Mesenteric fat pad (tissue), 1 donor: ENCODE data around the gene RHOG. TPM values are rescaled to one million over a fixed set of nuclear protein-coding genes. Genes with fewer than 3 reads are reported as not detected.
A peak's percentile ranks its signal among the peaks of the same experiment; 100 is the strongest.
"Not testable (repeated sequence)": the region's sequence is repeated elsewhere in the genome, so short reads cannot be mapped to it uniquely, and the experiment has no call there.

Experiments
- DNase-seq: peaks from one replicate; pipeline ENCODE4 v3.0.0-alpha.2; 2020; ENCODE audit warnings: low spot score
- long read RNA-seq: library from polyadenylated mRNA; unstranded; transcript quantifications from one replicate; pipeline ENCODE4 v2.0.0, GENCODE V29; 2020
- total RNA-seq: library from RNA; stranded (reverse); fragmentation: NEBNext Ultra II Directional; extraction: Animal tissue kit (Norgen Biotek cat#: 25700); gene quantifications from one replicate; pipeline ENCODE4 v1.2.1, GENCODE V29; 2021
- donor health status: DM: yes; HTN: yes; CAD: no.

Gene RHOG
- 83.3 TPM for total RNA-seq
- long read RNA-seq, transcript RHOG-201 (2 exons, 1,319 nt): major isoform, 232 of 279 reads
- long read RNA-seq, partial matches to known transcripts: 44 of 279 reads
- long read RNA-seq, other reads (novel, unspliced or antisense): 3 of 279 reads

- DNase-seq: peak; percentile 94
Measured at GRCh38 chr11:3840870-3841425, at the start of gene RHOG. RHOG (minus strand) TSS chr11:3840959; CDS start chr11:3828138, 12,821 bp downstream.

- DNase-seq: no peak
Measured at GRCh38 chr11:3890014-3890413, 49.3 kb upstream of the RHOG start.

DNA sequence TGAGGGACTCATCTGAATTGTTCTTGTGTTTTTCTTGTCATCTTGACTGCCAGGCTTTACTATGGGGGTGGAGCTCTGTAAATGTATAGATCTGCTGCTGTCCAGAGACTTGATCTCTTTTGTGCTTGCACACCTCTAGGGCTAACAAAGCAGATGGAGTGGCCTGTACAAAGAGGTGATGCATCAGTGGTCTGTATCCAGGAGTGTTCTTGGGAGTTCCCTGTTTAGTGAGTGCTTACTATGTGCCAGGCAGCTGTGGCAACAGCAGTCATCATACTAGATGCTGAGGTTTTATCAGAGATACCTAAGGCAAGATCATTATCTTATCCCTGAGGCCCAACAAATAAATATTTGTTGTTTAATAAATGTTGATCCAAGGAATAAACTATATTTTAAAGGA, 48.1 kb upstream of the RHOG start:
- DNase-seq: no peak

- DNase-seq: no peak
Measured at GRCh38 chr11:3886985-3887384, 46.2 kb upstream of the RHOG start.

GRCh38 chr11:3885855-3886254, 45.1 kb upstream of the RHOG start:
- no peak for DNase-seq

DNA sequence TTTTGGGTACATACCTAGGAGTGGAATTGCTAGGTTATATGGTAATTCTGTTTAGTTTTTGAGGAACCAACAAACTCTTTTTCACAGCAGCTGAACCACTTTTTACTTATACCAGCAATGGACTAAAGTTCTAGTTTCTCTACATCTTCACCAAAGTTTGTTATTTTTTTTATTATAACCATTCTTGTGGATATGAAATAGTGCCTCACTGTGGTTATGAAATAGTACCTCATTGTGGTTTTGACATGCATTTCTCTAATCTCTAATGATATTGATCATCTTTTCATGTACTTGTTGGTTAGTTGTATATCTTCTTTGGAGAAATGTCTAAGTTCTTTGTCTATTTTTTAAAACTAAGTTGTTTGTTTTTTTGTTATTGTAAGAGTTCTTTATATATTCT, 41.9 kb upstream of the RHOG start:
- no peak for DNase-seq

GRCh38 chr11:3880724-3881123, 40.0 kb upstream of the RHOG start:
- no peak for DNase-seq

GRCh38 chr11:3879967-3880542, 39.3 kb upstream of the RHOG start:
- no peak for DNase-seq

GRCh38 chr11:3879216-3879966, 38.6 kb upstream of the RHOG start:
- no peak for DNase-seq

DNA sequence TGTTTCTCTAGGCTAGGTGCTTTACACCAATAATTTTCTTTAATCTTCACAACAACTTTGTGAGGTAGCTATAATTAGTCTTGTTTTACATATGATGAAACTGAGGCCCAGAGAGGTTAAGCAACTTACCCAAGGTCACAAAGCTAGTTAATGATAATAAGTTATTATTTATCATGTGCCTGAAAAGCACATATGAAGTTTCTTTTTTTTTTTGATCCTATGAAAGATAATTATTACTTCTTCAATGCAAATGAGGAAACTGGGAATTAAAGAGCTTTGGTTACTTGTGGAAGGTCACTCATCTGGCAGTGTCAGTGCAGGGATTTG, 37.5 kb upstream of the RHOG start:
- no peak for DNase-seq

DNA sequence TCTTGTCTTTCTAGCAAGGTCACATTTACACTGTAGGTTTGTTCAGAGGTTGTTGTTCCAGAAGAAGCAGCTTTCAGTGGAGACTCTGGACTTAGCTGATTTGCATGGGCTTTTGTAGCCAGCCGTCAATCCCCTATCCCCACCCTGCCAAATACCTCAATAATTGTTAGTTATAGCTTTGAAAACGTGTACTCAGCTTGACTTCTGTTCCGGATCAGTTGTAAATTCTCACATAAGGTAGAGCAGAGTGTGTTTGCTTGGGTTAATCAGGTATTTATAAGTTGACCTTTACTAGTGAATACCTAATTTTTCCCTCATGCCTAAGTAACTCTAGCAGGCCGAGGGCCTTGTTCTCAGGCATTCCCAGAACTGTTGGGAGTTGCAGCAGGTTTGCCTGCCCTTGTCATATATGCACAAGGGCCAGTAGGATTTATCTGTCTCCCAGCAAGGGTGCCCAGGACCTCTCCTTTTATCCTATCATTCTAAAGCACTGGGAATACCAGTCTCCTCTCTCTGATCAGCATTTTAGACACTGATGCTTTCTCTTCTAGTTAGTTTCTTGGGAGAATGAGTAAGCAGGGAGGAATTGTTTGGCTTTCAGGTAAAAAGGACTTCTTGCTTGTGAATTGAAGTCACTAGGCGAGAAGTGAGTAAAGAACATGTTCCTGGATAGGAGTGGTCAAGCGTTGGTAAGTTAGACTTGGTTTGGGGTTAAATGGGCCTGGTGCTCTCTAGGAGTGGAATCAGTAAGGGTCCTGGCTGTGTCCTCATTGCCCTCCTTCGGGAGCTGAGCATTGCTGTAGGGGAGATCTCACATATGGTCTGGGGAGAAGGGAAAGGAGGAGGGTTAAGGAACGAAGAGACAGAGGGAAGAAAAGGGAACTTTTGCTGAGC, 36.9 kb upstream of the RHOG start:
- no peak for DNase-seq

DNA sequence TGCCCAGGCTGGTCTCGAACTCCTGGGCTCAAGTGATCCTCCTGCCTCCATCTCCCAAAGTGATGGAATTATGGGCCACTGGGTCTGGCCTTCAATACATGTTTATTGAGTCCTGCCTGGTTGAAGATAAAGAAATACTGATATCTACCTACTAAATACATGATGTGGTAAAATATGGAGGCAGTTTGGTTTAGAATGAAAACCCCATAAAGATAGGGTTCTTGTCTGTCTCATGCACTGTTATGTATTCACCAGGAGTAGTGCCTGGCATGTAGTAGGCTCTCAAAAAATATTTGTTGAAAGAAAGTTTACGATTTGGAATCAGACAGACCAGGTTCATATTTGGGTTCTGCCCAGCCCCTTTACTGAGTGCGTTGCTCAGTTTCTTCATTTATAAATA, 35.9 kb upstream of the RHOG start:
- no peak for DNase-seq

DNA sequence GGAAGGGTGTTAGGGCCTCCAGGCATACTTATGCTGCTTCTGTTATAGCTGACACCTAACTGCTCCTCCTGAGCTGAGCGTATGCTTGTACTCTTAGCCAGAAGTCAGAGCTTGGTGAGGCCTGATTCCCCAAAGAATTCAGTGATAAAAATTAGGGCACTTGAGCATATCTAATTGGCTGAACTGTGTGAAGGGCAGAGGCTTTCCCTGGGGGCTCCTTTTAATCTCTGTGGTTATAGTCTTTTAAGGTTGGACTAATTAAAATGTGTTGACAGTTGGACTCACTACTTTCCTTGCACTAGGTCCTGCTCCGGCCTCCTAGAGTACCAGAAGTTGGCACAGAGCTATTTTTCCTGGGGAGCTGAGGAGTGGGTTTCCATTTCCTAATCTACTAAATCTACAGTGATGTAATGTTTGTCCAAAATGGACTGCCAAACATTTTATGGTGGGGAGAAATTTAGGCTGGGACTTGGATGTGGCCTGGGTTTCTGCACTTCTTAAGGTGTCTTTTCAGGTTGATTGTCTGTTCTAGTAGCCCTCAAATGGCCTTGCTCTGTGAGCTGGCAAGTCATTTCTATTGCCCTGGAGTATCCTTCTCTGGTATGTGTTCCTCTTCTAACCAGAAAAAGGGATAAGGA, 33.1 kb upstream of the RHOG start:
- DNase-seq: no peak

DNA sequence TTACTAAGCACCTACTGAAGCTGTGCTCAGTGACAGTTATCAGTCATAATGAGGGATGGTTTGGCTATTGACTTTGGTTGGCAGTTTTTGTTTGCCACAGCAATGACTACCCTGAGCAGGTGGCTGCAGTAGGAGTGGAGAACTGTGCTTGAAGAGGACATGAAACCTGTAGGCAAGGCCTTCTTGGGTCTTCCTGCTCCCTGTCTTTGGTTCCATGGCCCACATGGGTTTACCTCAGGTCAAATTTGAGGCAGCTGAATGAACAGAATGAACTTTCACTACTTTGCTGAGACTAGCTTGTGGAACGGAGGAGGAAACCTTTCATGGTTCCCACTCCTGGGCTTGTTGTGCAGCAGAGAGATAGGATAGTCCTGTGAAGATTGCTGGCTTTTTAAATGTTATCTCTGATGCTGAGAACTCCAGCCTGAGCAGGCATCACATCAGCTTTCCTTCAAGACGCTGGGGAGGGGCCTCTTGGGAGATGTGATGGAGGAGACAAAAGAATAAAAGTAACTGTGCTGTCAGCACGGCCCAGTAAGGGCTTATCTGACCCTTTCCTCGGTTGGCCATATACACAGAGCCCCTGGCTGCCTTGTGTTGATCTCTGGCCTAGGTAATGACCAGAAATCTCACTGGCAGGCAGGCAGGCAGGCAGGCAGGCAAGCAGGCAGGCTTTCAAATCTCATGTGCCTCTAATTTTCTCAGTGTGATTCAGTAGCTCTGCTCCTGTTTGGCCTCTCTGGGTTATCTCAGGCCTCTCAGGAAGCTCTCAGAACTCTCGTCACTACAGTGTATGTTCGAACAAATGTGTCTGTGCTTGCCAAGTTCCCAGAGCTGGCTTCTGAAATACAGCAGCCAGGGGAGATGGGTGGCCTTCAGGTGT, 26.7 kb upstream of the RHOG start:
- DNase-seq: no peak

GRCh38 chr11:3866836-3867208, 26.1 kb upstream of the RHOG start:
- DNase-seq: no peak

- DNase-seq: no peak
Measured at GRCh38 chr11:3866206-3866605, 25.4 kb upstream of the RHOG start.

GRCh38 chr11:3865388-3866193, 24.8 kb upstream of the RHOG start:
- no peak for DNase-seq

- DNase-seq: no peak
Measured at GRCh38 chr11:3861683-3862082, 20.9 kb upstream of the RHOG start.

DNA sequence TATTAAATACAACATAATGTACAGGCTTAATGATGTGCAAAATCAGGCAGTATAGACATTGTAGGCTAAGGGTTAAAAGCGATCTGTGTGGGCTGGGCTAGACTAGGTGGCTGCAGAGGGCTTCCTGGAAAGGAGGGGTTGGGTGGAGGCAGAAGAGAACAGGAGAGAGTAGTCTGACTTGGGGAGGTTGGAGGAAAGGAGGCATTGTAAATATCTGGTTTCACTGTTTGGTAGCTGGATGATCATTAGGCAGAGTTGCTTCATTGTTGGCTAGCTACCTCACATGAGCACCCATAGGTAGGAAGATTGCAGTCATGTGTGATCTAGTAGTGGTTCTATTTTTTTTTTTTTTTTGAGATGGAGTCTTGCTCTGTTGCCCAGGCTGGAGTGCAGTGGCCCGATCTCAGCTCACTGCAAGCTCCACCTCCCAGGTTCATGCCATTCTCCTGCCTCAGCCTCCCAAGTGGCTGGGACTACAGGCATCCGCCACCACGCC, 20.2 kb upstream of the RHOG start:
- not testable (repeated sequence) for DNase-seq
